Thyroid gland (tissue), 4 donors: ENCODE results near the gene POU6F2. TPM values are rescaled to one million over a fixed set of nuclear protein-coding genes. Genes with fewer than 3 reads are reported as not detected.

Source experiments
- DNase-seq, 2 donors: peaks; one replicate each; pipeline ENCODE4 v3.0.0-alpha.2; 2019
- H3K27ac ChIP-seq, 3 donors: fragments of 200-600 bp; sonication (generic); 1 replicate in 2 of 3; 2 replicates in 1 of 3; pipeline ENCODE4 v1.5.1; 2016 to 2019; ENCODE audit warnings: mild to moderate bottlenecking in 1 of 3, moderate library complexity in 1 of 3
- H3K27me3 ChIP-seq: fragments of 200-600 bp; sonication (generic); one replicate; pipeline ENCODE4 v1.5.1; 2019
- H3K36me3 ChIP-seq, 2 donors: fragments of 200-600 bp; sonication (generic); one replicate each; pipeline ENCODE4 v1.5.1; 2016 to 2019
- H3K4me1 ChIP-seq, 2 donors: fragments of 200-600 bp; sonication (generic); one replicate each; pipeline ENCODE4 v1.5.1; 2017 to 2019
- H3K4me3 ChIP-seq, 3 donors: fragments of 200-600 bp; sonication (generic); replicated peaks in 1 of 3; 1 replicate in 2 of 3; 2 replicates in 1 of 3; pipeline ENCODE4 v1.5.1; 2016; ENCODE audit warnings: mild to moderate bottlenecking in 1 of 3
- H3K9me3 ChIP-seq: fragments of 200-600 bp; sonication (generic); one replicate; pipeline ENCODE4 v1.5.1; 2017
- CTCF ChIP-seq, 6 experiments: fragments of 200-600 bp in 3 of 6; fragments of 450-650 bp in 3 of 6; sonication (generic) in 3 of 6; IDR thresholded peaks; one replicate each; pipeline ENCODE4 v1.5.1; 2016 to 2019; ENCODE audit warnings: antibody characterized with exemption in 6 of 6, mild to moderate bottlenecking in 2 of 6, inconsistent platforms in 1 of 6, moderate library complexity in 1 of 6
- POLR2A ChIP-seq, 2 donors: fragments of 450-650 bp; IDR thresholded peaks; one replicate each; pipeline ENCODE4 v1.6.1; 2017; ENCODE audit warnings: antibody characterized with exemption in 2 of 2, mild to moderate bottlenecking in 2 of 2, moderate library complexity in 1 of 2
- WGBS, 2 donors: methylation state at CpG; one replicate each; pipeline ENCODE4 v1.1.5; 2017; 5-methylcytosine and 5-hydroxymethylcytosine counted together
- intact Hi-C: fragments of 100-400 bp; cut with DNase I; formaldehyde crosslinking; loops from one replicate; pipeline ENCODE4 v1.15.1; 2023
- total RNA-seq, 4 donors: library from RNA; depleted of rRNA; stranded (reverse); fragments of >200 nt; gene quantifications; one replicate each; pipeline ENCODE4 v1.2.3, GENCODE V29; 2016

The POU6F2 gene
- total RNA-seq, 4 donors from 2014 or later = 0.33 TPM; not detected in 3

GRCh38 chr7:39507866-39508551 lies 530.3 kb downstream of the POU6F2 start:
- Histone ChIP-seq H3K27ac (no peak overlapping the region), H3K9me3 (no peaks in the 10 kb centered on the region), H3K27me3 (no peaks in the 10 kb centered on the region), H3K36me3 (no peaks in the 10 kb centered on the region), H3K4me1 (no peaks in the 10 kb centered on the region), H3K4me3 (no peak overlapping the region)
- TF ChIP-seq POLR2A (IDR thresholded peaks at IDR 0.05) = no peak
- no peak for TF ChIP-seq CTCF (IDR thresholded peaks at IDR 0.05)
- intact Hi-C loops = no loop called here
- peak; percentile 69 to 86 for DNase-seq
- 66 to 68% methylated on average over 2 to 8 of the region's 8 CpGs for WGBS, 2 donors

- Histone ChIP-seq H3K27me3 (no peaks in the 10 kb centered on the region), H3K4me3 (no peak overlapping the region), H3K27ac (no peak overlapping the region), H3K36me3 (no peaks in the 10 kb centered on the region), H3K4me1 (no peaks in the 10 kb centered on the region), H3K9me3 (no peaks in the 10 kb centered on the region)
- DNase-seq = no peak
- WGBS, 2 donors = 56 to 64% methylated on average over 4 of the region's 4 CpGs
- TF ChIP-seq CTCF (IDR thresholded peaks at IDR 0.05) = no peak
- no peak for TF ChIP-seq POLR2A (IDR thresholded peaks at IDR 0.05)
- intact Hi-C loops = no loop called here
Measured at GRCh38 chr7:39509436-39509835, 531.7 kb downstream of the POU6F2 start.

- TF ChIP-seq POLR2A (IDR thresholded peaks at IDR 0.05) = no peak
- no peak for TF ChIP-seq CTCF (IDR thresholded peaks at IDR 0.05)
- 77 to 78% methylated on average over 2 of the region's 2 CpGs for WGBS, 2 donors
- Histone ChIP-seq H3K27me3 (no peaks in the 10 kb centered on the region), H3K4me3 (no peak overlapping the region), H3K36me3 (no peaks in the 10 kb centered on the region), H3K4me1 (no peaks in the 10 kb centered on the region), H3K27ac (no peak overlapping the region), H3K9me3 (no peaks in the 10 kb centered on the region)
- no peak for DNase-seq
- intact Hi-C loops = no loop called here
Measured at GRCh38 chr7:39509912-39510311, 532.2 kb downstream of the POU6F2 start.

GRCh38 chr7:39510864-39511354 lies 533.2 kb downstream of the POU6F2 start:
- H3K27ac ChIP-seq = no peak overlapping the region
- 90 to 92% methylated on average over 3 of the region's 3 CpGs for WGBS, 2 donors
- no peaks in the 10 kb centered on the region for H3K36me3 ChIP-seq
- DNase-seq = no peak
- no peaks in the 10 kb centered on the region for H3K9me3 ChIP-seq
- no peak overlapping the region for H3K4me3 ChIP-seq
- H3K4me1 ChIP-seq = no peaks in the 10 kb centered on the region
- TF ChIP-seq CTCF (IDR thresholded peaks at IDR 0.05) = no peak
- no peak for TF ChIP-seq POLR2A (IDR thresholded peaks at IDR 0.05)
- no peaks in the 10 kb centered on the region for H3K27me3 ChIP-seq
- intact Hi-C loops = no loop called here

- DNase-seq = no peak
- TF ChIP-seq POLR2A (IDR thresholded peaks at IDR 0.05) (no peak), CTCF (IDR thresholded peaks at IDR 0.05) (no peak)
- Histone ChIP-seq H3K9me3 (no peaks in the 10 kb centered on the region), H3K27ac (no peak overlapping the region), H3K27me3 (no peaks in the 10 kb centered on the region), H3K36me3 (no peaks in the 10 kb centered on the region), H3K4me1 (no peaks in the 10 kb centered on the region), H3K4me3 (no peak overlapping the region)
- intact Hi-C loops = loop anchor here (5.0 kb wide), 1 partner anchor 713 kb away; no protein-coding TSS in a partner anchor
- 84 to 85% methylated on average over 8 of the region's 8 CpGs for WGBS, 2 donors
Measured at GRCh38 chr7:39515534-39516228, 538.0 kb downstream of the POU6F2 start.
